Spleen (tissue), 11 donors: ENCODE measurements around the gene KCNS1. TPM values are rescaled to one million over a fixed set of nuclear protein-coding genes. Genes with fewer than 3 reads are reported as not detected.

Experiments
- DNase-seq: peaks from one replicate; pipeline ENCODE4 v3.0.0-alpha.2; 2020
- H3K27ac ChIP-seq, 8 donors: fragments of 200-600 bp; sonication (generic) in 7 of 8; 1 replicate in 4 of 8; 2 replicates in 4 of 8; pipeline versions ENCODE4 v1.5.0 to v1.8.0; 2016 to 2021; ENCODE audit warnings: inconsistent platforms in 4 of 8, mild to moderate bottlenecking in 4 of 8, moderate library complexity in 1 of 8
- H3K27me3 ChIP-seq, 7 donors: fragments of 200-600 bp; sonication (generic) in 6 of 7; replicated peaks in 1 of 7; 1 replicate in 4 of 7; 2 replicates in 3 of 7; pipeline versions ENCODE4 v1.5.0 to v1.8.0; 2016 to 2021; ENCODE audit warnings: inconsistent platforms in 3 of 7, mild to moderate bottlenecking in 1 of 7
- H3K36me3 ChIP-seq, 6 donors: fragments of 200-600 bp; sonication (generic) in 5 of 6; 1 replicate in 4 of 6; 2 replicates in 2 of 6; pipeline versions ENCODE4 v1.5.0 to v1.8.0; 2016 to 2021; ENCODE audit warnings: inconsistent platforms in 2 of 6
- H3K4me1 ChIP-seq, 6 donors: fragments of 200-600 bp; sonication (generic) in 5 of 6; 1 replicate in 3 of 6; 2 replicates in 3 of 6; pipeline versions ENCODE4 v1.5.0 to v1.8.0; 2016 to 2021; ENCODE audit warnings: inconsistent platforms in 3 of 6
- H3K4me3 ChIP-seq, 8 donors: fragments of 200-600 bp; sonication (generic) in 7 of 8; 1 replicate in 4 of 8; 2 replicates in 4 of 8; pipeline versions ENCODE4 v1.5.0 to v1.8.0; 2016 to 2021; ENCODE audit warnings: inconsistent platforms in 4 of 8, mild to moderate bottlenecking in 4 of 8, moderate library complexity in 2 of 8
- H3K9me3 ChIP-seq, 8 donors: fragments of 200-600 bp; sonication (generic) in 7 of 8; 1 replicate in 4 of 8; 2 replicates in 4 of 8; pipeline versions ENCODE4 v1.5.0 to v1.8.0; 2016 to 2021; ENCODE audit warnings: inconsistent platforms in 4 of 8
- POLR2A ChIP-seq, 3 donors: fragments of 450-650 bp; IDR thresholded peaks; one replicate each; pipeline ENCODE4 v1.5.1; 2017; ENCODE audit warnings: antibody characterized with exemption in 3 of 3, mild to moderate bottlenecking in 1 of 3
- POLR2AphosphoS5 ChIP-seq, 3 donors: sonication (generic); formaldehyde crosslinking; IDR thresholded peaks; one replicate each; pipeline ENCODE4 v1.5.1; 2017; ENCODE audit warnings: antibody characterized with exemption in 3 of 3
- WGBS, 5 donors: extraction: QIAGEN DNeasy Blood & Tissue Kit in 3 of 5; methylation state at CpG; one replicate each; pipeline versions ENCODE4 v1.1.5 to v1.1.7; 2013 to 2018; 5-methylcytosine and 5-hydroxymethylcytosine counted together
- intact Hi-C: fragments of 100-400 bp; cut with DNase I; formaldehyde crosslinking; loops from one replicate; pipeline ENCODE4 v1.15.0; 2023; ENCODE audit warnings: low total_unique reads
- polyA plus RNA-seq, 3 donors: library from polyadenylated mRNA; stranded (reverse); fragments of 200-250 nt; gene quantifications; one replicate each; pipeline ENCODE4 v1.2.1, GENCODE V29; 2013
- total RNA-seq, 7 donors: library from RNA; depleted of rRNA in 3 of 7; stranded (reverse); fragments of >200 nt in 3 of 7; fragmentation: NEBNext Ultra II Directional in 4 of 7; extraction: Animal tissue kit (Norgen Biotek cat#: 25700) in 4 of 7; gene quantifications; one replicate each; pipeline versions ENCODE4 v1.1.0 to v1.2.1, GENCODE V29; 2016 to 2021
- TF ChIP-seq, protein P1 (sequence below), 11 experiments: fragments of 200-600 bp in 7 of 11; fragments of 450-650 bp in 4 of 11; sonication (generic) in 4 of 11; IDR thresholded peaks in 8 of 11; conservative IDR thresholded peaks in 3 of 11; 1 replicate in 7 of 11; 2 replicates in 4 of 11; pipeline versions ENCODE4 v1.4.0 to v1.8.0; 2016 to 2021; ENCODE audit warnings: antibody characterized with exemption in 11 of 11, inconsistent platforms in 4 of 11, mild to moderate bottlenecking in 1 of 11
- donor health status: healthy with polysubstance abuse.
- donor health status: DM: no; HTN: no; CAD: no; lungs with moderate emphysema.
- donor health status: DM: no; HTN: no; CAD: no.
- donor health status: Bipolar disorder and iron deficiency.
- donor health status: healthy.
- donor health status: DM: no; HTN: no; CAD: no.
- donor health status: DM: yes; HTN: yes; CAD: no.

KCNS1 gene
- total and polyA plus RNA-seq, 10 donors: 0.05 to 0.06 TPM; not detected in 8

DNA sequence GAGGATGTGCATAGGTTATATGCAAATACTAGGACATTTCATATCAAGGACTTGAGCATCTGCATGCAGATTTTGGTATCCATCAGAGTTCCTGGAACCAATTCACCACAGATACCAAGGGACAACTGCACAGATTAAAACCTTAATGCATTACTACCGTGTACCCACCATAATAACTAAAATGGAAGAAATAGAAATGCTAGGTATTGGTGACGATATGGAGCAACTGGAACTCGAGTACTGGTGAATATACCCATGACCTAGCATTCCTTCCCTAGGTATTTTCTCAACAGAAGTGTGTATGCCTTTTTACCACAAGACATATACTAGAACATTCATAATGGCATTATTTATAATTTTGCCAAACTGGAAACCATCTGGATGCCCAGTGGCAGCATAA, 18.5 kb downstream of the KCNS1 start:
- Histone ChIP-seq H3K27ac (no peak overlapping the region), H3K4me1 (peaks cover 0 to 7% (median 0%) of the 10 kb centered on the region in 6 donors), H3K36me3 (peaks cover 3 to 92% (median 57%) of the 10 kb centered on the region in 6 donors), H3K4me3 (no peak overlapping the region), H3K9me3 (peaks cover 0 to 20% (median 17%) of the 10 kb centered on the region in 8 donors), H3K27me3 (no peaks in the 10 kb centered on the region)
- no peak for DNase-seq
- no peak for TF ChIP-seq POLR2A (IDR thresholded peaks at IDR 0.05)
- no peak for TF ChIP-seq POLR2AphosphoS5 (IDR thresholded peaks at IDR 0.05)
- TF ChIP-seq, protein P1, sequence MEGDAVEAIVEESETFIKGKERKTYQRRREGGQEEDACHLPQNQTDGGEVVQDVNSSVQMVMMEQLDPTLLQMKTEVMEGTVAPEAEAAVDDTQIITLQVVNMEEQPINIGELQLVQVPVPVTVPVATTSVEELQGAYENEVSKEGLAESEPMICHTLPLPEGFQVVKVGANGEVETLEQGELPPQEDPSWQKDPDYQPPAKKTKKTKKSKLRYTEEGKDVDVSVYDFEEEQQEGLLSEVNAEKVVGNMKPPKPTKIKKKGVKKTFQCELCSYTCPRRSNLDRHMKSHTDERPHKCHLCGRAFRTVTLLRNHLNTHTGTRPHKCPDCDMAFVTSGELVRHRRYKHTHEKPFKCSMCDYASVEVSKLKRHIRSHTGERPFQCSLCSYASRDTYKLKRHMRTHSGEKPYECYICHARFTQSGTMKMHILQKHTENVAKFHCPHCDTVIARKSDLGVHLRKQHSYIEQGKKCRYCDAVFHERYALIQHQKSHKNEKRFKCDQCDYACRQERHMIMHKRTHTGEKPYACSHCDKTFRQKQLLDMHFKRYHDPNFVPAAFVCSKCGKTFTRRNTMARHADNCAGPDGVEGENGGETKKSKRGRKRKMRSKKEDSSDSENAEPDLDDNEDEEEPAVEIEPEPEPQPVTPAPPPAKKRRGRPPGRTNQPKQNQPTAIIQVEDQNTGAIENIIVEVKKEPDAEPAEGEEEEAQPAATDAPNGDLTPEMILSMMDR (IDR thresholded peaks at IDR 0.05 in 8 of 11, conservative IDR thresholded peaks at IDR 0.05 in 3 of 11): no peak
- WGBS, 5 donors: 92 to 98% (median 95%) methylated on average over 3 of the region's 3 CpGs
- intact Hi-C loops: no loop called here

DNA sequence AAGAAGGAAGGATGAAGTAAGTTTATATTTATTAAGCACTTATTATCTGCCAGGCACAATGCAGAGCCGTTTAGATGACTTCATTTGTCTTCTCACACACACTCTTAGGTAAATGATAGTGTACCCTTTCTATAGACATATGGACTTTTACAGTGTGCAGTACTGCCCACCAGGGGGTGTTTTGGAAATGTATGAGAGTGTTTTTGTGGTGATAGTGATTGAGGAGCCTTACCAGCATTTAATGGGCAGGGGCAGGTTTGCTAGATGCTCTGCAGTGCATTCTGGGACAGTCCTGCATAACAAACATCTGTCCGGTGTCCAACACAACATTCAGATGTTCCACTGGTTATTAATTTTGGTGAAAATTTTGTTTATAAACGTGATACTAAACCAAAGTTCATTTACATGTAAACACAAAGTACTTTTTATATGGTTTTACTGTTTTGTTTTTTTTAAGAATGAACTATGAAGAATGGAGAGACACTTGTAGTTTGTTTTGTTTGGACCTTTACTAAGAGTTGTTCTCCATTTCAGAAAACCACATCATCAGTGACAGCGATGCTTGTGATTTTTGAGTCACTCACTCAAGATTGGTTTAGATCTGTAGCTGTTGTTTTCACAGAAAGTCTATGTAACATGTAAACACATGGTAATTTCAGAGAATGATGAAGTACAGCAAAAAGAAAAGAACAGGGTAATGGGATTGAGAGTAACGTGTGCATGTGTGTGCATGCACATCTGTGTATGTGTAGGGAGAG, 19.9 kb downstream of the KCNS1 start:
- TF ChIP-seq, protein P1 (IDR thresholded peaks at IDR 0.05 in 8 of 11, conservative IDR thresholded peaks at IDR 0.05 in 3 of 11): peak in 2 of 11 experiments; percentile 12 to 21
- no peak for TF ChIP-seq POLR2A (IDR thresholded peaks at IDR 0.05)
- intact Hi-C loops: no loop called here
- Histone ChIP-seq H3K4me1 (no peaks in the 10 kb centered on the region), H3K27ac (no peak overlapping the region), H3K36me3 (peaks cover 3 to 99% (median 71%) of the 10 kb centered on the region in 6 donors), H3K4me3 (no peak overlapping the region), H3K9me3 (peaks cover 0 to 20% (median 17%) of the 10 kb centered on the region in 8 donors), H3K27me3 (no peaks in the 10 kb centered on the region)
- WGBS, 5 donors: 87 to 91% (median 90%) methylated on average over 5 of the region's 5 CpGs
- DNase-seq: no peak

DNA sequence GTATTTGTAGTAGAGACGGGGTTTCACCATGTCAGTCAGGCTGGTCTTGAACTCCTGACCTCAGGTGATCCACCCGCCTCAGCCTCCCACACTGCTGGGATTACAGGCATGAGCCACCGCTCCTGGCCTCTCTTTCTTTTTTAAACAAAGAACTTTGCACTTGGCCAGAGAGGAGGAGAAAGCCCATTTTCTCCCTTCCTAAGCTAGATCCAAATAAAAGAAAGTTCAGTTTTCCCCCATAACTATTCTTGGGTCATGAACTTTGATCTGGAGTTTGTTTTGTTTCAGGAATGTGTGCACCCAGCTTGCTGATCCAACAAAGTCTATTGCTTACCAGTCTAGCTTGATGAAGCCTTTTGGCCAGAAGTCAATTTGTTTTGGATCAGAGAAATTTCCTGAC, 23.4 kb downstream of the KCNS1 start:
- H3K4me1 ChIP-seq: peaks cover 0 to 2% (median 0%) of the 10 kb centered on the region in 6 donors
- no peaks in the 10 kb centered on the region for H3K27me3 ChIP-seq
- intact Hi-C loops: no loop called here
- peaks cover 0 to 14% (median 11%) of the 10 kb centered on the region in 8 donors for H3K9me3 ChIP-seq
- no peak overlapping the region for H3K4me3 ChIP-seq
- no peak for DNase-seq
- no peak for TF ChIP-seq POLR2A (IDR thresholded peaks at IDR 0.05)
- no peak for TF ChIP-seq POLR2AphosphoS5 (IDR thresholded peaks at IDR 0.05)
- TF ChIP-seq, protein P1 (IDR thresholded peaks at IDR 0.05 in 8 of 11, conservative IDR thresholded peaks at IDR 0.05 in 3 of 11): no peak
- 91 to 98% (median 96%) methylated on average over 3 of the region's 3 CpGs for WGBS, 5 donors
- peaks cover 6 to 100% (median 91%) of the 10 kb centered on the region in 6 donors for H3K36me3 ChIP-seq
- no peak overlapping the region for H3K27ac ChIP-seq

DNA sequence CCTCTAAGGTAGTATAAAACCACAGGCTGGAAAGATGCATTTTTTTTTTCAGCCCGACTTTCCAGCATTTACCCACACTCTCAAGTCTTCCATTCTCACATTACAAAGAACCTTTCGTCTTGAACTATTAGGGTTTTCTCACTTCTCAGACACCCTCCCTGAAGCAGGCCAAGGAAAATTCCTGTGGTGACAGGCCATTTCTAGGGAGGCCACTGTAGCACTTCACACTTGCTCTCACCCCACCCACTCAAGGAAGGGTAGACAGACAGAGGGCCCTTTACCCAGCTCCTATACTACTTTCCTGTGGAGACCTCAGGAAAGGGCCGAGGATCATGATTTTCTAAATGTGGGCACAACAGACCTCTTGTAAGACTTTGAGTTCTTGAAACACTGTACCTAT, 27.7 kb downstream of the KCNS1 start:
- no peaks in the 10 kb centered on the region for H3K9me3 ChIP-seq
- no peak overlapping the region for H3K27ac ChIP-seq
- H3K4me1 ChIP-seq: peaks cover 0 to 16% (median 0%) of the 10 kb centered on the region in 6 donors
- H3K27me3 ChIP-seq: no peaks in the 10 kb centered on the region
- intact Hi-C loops: no loop called here
- WGBS, 5 donors: 85 to 94% (median 91%) methylated on average over 3 of the region's 3 CpGs
- TF ChIP-seq, protein P1 (IDR thresholded peaks at IDR 0.05 in 8 of 11, conservative IDR thresholded peaks at IDR 0.05 in 3 of 11): no peak
- TF ChIP-seq POLR2AphosphoS5 (IDR thresholded peaks at IDR 0.05): no peak
- no peak for TF ChIP-seq POLR2A (IDR thresholded peaks at IDR 0.05)
- DNase-seq: no peak
- H3K36me3 ChIP-seq: peaks cover 3 to 75% (median 54%) of the 10 kb centered on the region in 6 donors
- H3K4me3 ChIP-seq: no peak overlapping the region
